HG03103 (cell line): ENCODE data around the gene DHCR7.

Source experiments
- ATAC-seq: cut with Tn5 transposase; IDR thresholded peaks from one replicate; pipeline ENCODE4 v1.9.1; 2021; ENCODE audit warnings: low read depth; ENCODE audit not compliant: unreplicated experiment

DHCR7 gene

GRCh38 chr11:71448257-71449171 lies at the start of gene DHCR7:
Gene DHCR7 (minus strand): TSS chr11:71448393. CDS start chr11:71444952, 3,441 bp downstream.
- peak; percentile 84 for ATAC-seq

- ATAC-seq = no peak
Observed at GRCh38 chr11:71496421-71496820, 48.2 kb upstream of the DHCR7 start.

GRCh38 chr11:71495286-71496230 lies 47.4 kb upstream of the DHCR7 start:
- ATAC-seq = no peak

- no peak for ATAC-seq
Observed at GRCh38 chr11:71491940-71492339, 43.7 kb upstream of the DHCR7 start.

GRCh38 chr11:71491531-71491930 lies 43.3 kb upstream of the DHCR7 start:
- ATAC-seq = no peak

GRCh38 chr11:71490731-71491390 lies 42.7 kb upstream of the DHCR7 start:
- no peak for ATAC-seq

GRCh38 chr11:71490044-71490730 lies 42.0 kb upstream of the DHCR7 start:
- ATAC-seq = no peak

GRCh38 chr11:71489311-71490043 lies 41.3 kb upstream of the DHCR7 start:
- ATAC-seq = no peak

- ATAC-seq = no peak
Observed at GRCh38 chr11:71488681-71489270, 40.6 kb upstream of the DHCR7 start.

- no peak for ATAC-seq
Observed at GRCh38 chr11:71486320-71486719, 38.1 kb upstream of the DHCR7 start.

- no peak for ATAC-seq
Observed at GRCh38 chr11:71485466-71485865, 37.3 kb upstream of the DHCR7 start.

- ATAC-seq = no peak
Observed at GRCh38 chr11:71485063-71485399, 36.8 kb upstream of the DHCR7 start.

- no peak for ATAC-seq
Observed at GRCh38 chr11:71484248-71485062, 36.3 kb upstream of the DHCR7 start.

- ATAC-seq = no peak
Observed at GRCh38 chr11:71483692-71484091, 35.5 kb upstream of the DHCR7 start.

- no peak for ATAC-seq
Observed at GRCh38 chr11:71482746-71483364, 34.7 kb upstream of the DHCR7 start.

- no peak for ATAC-seq
Observed at GRCh38 chr11:71482216-71482615, 34.0 kb upstream of the DHCR7 start.

- no peak for ATAC-seq
Observed at GRCh38 chr11:71481101-71481960, 33.1 kb upstream of the DHCR7 start.
